GM19452 (cell line): Measurements from ENCODE around the gene CEP44.
A peak's percentile ranks its signal among the peaks of the same experiment; 100 is the strongest.
"Not testable (repeated sequence)": the region's sequence is repeated elsewhere in the genome, so short reads cannot be mapped to it uniquely, and the experiment has no call there.

Source experiments
- ATAC-seq: cut with Tn5 transposase; IDR thresholded peaks from one replicate; pipeline ENCODE4 v1.9.1; 2021; ENCODE audit not compliant: unreplicated experiment

CEP44 gene

DNA sequence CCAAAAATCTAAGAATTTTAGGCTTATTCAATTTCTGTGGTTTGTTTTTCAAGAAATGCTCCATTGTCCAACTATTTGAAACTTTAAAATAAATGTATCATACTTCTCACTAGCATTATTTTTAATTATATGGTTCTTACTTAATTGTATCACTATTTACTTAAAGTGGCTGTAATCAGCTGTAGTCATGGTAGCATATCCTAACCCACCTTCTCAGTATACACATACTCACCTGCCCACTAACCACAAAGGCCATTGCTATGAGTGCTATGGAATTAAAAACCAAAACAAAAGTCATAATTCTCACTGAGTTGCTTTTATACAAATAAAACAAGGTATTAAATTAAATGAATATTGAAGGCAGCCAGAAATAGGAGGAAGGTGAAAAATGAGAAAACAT, 5.2 kb upstream of the CEP44 start:
- no peak for ATAC-seq

DNA sequence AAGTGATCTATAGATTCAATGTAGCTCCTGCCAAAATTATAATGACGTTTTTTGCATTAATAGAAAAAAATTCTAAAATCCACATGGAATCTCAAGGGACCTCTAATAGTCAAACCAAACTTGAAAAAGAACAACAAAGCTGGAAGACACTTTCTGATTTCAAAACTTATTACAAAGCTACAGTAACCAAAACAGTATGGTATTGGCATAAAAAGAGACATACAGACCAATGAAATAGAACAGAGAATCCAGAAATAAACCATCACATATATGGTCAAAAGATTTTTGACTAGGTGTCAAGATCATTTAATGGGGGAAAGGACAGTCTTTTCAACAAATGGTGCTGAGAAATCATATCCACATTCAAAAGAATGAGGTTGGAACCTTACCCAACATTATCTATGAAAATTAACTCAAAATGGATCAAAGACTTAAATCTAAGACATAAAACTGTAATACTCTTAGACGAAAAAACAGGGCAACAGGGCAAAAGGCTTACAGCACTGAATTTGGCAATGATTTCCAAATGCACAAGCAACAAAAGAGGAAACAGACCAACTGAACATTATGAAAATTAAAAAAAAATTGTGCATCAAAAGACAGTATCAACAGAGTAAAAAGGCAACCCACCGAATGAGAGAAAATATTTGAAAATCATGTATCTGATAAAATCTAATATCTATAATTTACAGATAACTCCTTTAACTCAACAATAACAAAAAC, 4.1 kb upstream of the CEP44 start:
- no peak for ATAC-seq

DNA sequence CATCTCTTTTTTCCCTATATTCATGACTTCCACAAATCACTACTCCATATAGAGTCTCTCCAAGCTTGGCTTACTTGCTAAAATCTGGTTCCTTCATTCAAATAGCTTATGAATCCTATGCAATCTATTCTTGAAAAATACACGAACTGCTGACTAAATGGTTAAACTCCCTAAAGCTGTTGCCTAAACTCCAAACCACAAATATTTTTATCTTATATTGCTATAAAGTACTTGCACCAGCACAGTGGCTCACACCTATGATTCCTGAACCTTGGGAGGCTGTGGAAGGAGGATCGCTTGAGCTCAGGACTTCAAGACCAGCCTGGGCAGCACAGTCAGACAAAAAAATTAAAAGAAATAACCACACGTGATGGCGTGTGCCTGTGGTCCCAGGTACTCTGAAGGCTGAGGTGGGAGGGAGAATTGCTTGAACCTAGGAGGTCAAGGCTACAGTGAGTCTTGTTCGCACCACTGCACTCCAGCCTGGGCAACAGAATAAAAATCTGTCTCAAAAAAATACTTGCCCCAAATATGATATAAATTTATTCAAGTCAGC, 2.5 kb upstream of the CEP44 start:
- ATAC-seq = no peak

DNA sequence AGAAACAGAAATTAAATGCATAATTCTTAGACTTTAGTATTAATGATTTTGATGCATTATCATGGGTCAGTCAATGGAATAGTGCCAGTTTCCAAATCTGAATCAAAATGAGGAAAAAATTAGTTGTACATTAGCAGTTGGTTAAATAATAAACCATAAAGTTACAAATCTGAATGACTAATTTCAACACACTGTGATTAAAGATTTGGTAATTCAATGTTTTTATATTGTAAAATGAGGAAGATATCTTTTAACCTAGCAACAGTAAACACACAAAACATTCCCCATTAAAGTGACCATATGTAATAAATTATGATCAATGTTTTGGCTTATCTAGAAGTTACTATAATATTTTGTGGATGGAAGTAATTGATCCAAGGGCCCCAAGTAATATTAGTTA, 1.8 kb upstream of the CEP44 start:
- ATAC-seq = no peak

DNA sequence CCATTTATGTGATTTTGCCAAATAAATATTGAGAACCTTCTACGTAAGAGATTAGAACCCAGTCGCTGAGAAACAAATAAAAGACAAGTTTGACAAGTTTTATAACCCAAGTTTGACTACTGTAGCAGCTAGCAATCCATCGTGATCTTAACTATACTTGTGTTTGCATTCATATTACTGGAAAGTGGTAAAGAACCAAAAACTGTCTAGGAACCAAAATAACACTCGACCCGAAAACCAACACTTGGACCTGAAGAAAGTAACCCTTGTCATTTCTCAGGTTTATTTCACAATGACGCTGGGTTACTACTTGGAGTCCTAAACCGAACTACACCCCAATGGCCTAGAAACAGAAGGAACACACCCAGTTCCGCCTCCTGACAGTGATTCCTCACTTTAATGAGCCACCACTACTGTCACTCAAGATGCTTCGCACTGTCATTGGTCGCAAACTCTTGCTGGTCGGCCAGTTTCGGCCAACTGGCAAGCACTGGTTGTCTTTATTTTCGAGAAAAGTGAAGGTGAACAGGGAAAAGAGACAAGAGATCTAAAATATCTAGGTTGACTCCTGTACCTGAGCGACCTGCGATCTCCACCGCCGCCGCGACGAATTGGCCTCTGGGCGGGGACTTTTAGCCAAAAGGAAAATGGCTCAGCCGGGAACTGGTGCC, 740 bp upstream of the CEP44 start:
- ATAC-seq = peak; percentile 97

DNA sequence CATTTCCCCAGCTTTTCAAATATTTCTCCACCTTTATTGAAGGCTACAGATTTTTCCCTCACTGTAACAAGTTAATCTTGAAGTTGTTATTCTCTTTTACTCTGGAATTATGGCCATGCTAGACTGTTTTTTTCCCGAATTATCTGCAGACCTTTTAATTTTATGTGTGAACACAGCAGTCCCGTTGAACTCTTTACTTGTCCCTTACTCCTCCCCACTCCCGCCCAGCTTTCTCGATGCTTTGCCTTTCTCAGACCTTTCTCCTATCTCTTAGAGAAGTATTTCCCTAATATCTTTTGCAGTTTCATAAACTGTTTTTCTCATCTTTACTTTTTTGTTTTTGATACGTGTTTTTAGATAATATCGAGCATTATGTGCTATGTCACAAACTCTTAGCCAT, 776 bp downstream of the CEP44 start:
- ATAC-seq = no peak

DNA sequence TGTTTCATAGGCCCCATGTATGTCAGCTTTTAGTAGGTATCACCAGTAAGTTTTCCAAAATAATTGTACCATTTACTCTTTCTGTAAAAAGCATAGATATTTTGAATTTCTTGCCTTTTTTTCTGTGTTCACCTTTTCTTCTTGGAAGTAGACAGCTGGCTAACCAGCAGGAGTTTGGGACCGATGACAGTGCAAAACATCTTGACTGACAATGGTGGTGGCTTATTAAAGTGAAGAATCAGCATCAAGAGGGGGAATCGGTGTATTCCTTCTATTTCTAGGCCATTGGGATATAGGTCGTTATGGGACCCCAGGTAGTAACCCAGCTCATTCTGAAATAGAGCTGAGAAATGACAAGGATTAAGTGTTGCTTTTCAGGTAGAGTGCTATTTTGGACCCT, 3.2 kb downstream of the CEP44 start:
- no peak for ATAC-seq

DNA sequence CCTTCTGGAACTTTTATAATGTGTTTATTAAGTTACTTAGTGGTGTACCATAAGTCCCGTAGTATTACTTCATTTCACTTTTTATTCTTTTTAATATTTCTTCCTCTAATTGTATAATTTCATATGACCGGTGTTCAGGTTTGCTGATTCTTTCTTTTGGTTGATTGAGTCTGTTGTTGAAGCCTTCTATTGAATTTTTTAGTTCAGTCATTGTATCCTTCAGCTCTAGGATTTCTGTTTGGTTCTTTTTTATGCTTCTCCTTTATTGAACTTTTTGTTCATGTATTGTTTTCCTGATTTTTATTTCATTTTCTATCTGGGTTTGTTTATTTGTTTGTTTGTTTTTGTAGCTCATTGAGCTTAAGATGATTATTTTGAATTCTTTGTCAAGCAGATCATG, 8.8 kb downstream of the CEP44 start:
- no peak for ATAC-seq

DNA sequence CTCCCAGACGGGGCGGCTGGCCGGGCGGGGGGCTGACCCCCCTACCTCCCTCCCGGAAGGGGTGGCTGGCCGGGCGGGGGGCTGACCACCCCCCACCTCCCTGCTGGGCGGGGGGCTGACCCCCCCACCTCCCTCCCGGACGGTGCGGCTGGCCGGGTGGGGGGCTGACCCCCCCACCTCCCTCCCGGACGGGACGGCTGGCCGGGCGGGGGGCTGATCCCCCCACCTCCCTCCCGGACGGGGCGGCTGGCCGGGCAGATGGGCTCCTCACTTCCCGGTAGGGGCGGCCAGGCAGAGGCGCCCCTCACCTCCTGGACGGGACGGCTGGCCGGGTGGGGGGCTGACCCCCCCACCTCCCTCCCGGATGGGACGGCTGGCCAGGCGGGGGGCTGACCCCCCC, 10.9 kb downstream of the CEP44 start:
- ATAC-seq = not testable (repeated sequence)

DNA sequence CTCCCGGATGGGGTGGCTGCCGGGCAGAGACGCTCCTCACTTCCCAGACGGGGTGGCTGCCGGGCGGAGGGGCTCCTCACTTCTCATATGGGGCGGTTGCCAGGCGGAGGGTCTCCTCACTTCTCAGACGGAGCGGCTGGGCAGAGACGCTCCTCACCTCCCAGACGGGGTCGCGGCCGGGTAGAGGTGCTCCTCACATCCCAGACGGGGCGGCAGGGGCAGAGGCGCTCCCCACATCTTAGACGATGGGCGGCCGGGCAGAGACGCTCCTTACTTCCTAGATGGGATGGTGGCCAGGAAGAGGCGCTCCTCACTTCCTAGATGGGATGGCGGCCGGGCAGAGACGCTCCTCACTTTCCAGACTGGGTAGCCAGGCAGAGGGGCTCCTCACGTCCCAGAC, 11.4 kb downstream of the CEP44 start:
- not testable (repeated sequence) for ATAC-seq

DNA sequence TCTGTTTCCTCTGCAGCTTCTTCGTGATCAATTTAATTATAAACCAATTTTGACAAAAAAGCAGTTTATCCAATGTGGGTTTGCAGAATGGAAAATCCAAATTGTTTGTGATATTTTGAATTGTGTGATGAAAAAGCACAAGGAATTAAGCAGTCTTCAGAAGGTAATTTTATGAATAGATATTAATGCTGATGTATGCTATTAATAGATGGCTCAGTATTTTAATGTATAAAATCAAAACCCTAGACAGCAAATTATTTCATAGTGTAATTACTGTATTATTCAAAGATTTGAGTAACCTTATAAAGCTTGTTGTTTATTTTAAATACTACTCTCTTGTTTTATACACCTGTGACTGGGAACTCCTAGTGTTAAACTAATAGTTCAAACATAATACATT, 20.0 kb downstream of the CEP44 start:
- ATAC-seq = no peak

DNA sequence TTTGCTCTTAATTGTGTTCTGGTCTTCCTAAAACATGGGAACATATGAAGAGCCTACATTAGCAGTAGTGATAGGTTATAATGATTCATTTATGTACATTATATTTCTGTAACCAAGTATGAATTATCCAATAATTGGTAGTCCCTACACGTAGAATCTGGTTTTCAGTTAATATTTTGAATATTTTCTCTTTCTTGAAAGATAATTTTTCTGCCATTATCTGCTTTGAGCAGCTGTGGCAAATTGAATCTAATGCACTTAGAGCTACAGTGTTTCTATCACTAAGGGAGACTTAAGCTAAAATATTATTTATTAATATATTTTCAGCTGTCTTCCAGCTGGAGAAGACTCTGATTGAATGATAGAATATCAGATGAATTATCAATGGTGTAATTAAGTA, 21.0 kb downstream of the CEP44 start:
- no peak for ATAC-seq

DNA sequence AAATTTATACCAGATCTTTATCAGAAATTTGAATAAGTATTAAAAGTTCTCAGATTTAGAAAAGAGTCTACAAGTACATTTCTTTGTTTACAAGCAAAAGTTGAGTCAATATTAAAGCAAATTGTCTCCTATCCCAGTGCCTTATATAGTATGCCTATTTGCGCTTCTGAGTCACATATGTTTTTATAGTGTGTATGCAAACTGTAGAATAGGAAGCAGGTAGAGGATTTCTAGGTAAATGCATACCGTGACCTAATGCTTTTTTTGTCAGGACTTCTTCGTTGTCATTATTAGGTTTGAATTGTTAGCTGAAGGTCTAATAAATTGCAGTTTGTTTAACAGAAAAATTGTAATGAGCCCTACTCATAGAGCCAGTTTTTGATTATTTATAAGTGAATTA, 22.2 kb downstream of the CEP44 start:
- no peak for ATAC-seq

DNA sequence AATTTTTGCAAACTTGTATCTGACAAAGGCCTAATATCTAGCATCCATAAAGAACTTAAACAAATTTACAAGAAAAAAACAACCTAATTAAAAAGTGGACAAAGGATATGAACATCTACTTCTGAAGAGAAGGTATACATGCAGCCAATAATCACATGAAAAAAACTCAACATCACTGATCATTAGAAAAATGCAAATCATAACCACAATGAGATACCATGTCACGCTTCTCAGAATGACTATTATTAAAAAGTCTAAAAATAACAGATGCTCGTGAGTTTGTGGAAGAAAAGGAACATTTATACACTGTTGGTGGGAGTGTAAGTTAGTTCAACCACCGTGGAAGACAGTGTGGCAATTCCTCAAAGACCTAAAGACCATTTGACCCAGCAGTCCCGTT, 24.0 kb downstream of the CEP44 start:
- no peak for ATAC-seq

DNA sequence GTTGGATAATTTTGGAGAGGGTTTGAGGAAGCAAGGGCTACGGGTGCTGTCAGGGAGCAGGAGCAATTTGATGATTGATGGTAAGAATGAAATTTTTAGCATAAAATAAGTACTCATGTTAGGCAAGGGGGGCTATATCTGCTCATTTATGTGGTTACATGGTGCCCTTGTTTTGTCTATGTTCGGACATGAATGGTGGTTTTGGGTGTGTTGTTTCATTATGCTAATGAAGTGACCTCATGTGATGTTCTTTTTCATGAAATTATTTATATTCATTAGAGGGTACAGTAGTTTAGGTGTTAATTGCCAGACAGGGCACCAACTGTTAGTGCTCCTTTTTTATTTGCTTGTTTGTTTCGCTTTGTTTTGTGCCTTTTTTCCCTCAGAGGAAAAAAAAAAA, 29.3 kb downstream of the CEP44 start:
- ATAC-seq = no peak

DNA sequence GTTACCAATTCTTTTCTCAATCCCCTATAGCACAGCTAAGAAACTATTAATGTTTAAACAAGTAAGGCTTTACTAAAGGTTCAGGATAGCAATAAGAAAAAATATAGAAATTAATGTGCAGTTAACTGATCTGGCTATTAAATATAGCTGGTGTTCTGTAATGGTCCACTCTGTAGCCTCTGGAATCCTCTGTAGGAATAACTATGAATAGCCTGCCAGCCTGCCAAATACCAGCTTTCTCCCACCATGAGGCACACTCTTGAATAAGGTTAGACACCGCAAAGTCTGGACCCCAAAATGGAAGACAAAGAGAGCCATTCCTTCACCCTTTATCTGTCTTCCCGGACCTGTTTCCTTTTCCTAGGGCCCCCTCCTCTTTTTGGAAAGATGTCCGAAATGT, 30.6 kb downstream of the CEP44 start:
- ATAC-seq = no peak

DNA sequence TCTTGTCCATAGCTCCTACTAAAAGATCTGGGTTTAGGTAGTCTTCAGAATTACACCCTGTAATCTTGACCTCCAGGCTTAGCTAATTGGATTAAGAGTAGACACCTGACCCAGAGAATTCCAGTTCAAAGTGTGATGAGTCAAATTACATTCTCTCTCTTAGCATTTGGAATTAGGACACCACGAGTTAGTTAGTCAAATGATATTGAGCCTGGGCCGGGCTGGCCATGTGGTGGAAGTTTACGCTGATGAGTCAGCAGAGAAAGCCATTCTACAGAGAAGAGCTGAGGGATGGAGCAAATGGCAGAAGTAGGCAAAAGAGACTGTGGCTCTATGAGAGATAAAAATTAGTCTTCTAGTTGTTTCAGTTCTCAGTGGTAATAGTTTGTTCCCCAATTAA, 31.1 kb downstream of the CEP44 start:
- ATAC-seq = no peak

DNA sequence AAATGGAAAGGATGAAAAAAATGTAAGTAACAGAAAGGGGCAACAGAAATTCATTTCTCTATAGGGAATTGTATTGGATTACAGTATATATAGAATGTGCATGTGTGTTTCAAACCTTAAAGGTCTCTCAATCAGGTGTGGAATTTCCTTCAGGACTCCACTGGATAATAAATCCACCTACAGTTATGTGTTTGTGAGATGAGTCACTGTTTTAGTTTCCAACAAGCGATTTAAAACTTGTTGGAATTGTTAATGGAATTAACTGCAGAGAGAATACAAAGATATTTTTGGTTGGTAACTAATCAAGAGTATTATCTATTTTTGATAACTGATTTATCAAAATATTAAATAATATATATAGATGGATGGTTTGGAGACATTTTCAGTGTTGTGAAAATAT, 32.8 kb downstream of the CEP44 start:
- ATAC-seq = no peak

DNA sequence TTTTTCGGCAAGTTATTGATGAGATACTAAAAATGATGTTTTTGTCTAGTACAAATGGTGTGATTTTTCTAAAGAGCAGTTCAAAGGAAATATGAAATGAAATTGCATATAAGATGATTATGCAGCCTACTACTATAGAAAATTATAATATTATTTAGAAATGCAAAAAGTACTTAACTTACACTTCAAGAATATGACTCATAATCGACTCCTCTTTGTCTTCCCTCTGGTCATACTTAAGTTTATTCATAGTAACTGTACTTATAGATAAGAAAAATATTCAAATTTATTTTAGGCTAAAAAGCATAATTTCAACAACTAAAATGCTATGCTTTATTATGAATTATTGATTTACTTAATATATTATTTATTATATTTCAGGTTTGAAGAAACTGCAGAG, 33.2 kb downstream of the CEP44 start:
- ATAC-seq = no peak

DNA sequence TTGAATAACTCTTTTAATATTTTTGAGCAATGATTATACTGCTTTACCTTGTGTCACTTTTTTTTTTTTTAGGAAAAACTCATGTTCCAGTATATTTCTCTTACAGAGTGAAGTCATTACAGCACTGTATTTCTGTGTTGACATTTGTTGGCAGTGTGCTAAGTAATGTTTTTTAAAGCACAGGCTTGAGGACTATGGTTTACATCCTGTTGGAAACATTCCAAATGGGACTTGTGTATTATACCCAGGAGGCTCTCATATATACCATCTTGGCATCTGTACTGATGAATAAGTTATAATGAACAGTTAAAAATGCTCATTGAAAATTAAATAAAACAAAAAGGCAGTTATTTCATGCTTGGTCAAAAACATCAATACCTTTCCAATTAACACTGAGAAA, 33.8 kb downstream of the CEP44 start:
- no peak for ATAC-seq

DNA sequence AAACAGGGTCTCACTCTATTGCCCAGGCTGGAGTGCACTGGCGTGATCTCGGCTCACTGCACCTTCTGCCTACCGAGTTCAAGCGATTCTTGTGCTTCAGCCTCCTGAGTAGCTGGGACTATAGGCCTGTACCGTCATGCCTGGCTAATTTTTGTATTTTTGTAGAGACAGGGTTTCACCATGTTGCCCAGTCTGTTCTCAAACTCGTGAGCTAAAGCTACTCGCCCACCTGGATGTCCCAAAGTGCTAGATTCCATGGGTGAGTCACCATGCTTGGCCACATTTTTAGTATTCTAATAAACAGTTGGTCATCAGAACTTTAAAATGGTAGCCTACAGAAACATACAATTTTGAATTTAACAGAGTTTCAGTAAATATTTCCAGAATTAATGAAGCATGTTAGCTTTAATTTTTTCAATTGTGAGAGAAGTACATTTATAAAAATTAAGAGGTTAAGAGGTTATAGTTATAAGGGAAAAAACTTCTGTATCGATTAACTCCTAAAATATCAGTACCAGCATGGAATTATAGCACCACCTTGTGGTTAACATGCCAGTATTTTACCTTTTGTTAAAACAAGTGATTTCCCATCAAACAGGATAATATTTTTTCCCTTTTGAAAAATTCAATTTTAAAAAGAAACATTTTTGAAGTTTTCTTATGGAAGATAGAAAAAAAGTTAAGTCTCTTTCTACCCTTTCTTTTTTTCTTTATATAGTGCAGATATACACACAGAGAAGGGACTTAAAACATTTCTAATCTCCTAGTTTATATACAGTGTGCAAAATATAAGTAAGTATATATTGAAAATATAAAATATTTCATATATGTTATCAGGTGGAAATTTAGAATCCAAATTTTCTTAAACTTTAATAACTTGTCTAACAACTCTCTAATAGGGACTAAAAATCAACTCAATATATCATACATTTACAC, 35.4 kb downstream of the CEP44 start:
- no peak for ATAC-seq
